ENCODE results near the gene WDR91.

Gene WDR91

DNA sequence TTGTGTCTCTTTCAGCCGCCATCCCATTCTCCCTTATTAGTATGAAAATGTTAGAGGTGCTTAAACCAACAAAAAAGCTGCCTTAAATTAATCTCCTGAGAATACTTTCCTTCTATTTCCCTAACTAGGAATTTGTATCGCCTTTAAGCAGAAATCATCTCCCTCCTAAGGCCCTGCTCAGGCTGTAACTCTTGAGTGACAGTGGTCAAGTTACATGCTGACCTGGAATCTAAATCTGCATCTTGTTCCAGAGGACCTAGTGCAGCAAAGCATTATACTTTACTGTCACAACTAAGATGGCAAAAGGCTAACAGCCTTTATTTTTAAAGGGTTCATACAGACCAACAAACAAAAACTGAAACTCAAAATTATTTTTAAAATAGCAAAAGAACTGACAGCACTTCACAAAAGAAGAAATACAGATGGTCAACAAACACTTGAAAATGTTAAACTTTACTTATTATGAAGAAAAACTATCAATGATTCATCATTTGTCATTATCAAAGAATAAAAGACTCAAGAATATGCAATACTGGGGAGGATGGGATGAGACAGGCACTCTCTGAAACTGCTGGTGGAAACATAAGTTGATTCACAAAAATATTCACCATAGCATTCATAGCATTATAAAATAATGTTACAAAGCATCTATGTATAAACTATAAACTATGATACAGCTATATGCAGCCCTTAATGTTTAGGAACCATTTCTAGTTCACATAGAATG lies 51.8 kb downstream of the WDR91 start:
- no peak for DNase-seq

GRCh38 chr7:135158874-135159273 lies 52.5 kb downstream of the WDR91 start:
- no peak for DNase-seq

DNA sequence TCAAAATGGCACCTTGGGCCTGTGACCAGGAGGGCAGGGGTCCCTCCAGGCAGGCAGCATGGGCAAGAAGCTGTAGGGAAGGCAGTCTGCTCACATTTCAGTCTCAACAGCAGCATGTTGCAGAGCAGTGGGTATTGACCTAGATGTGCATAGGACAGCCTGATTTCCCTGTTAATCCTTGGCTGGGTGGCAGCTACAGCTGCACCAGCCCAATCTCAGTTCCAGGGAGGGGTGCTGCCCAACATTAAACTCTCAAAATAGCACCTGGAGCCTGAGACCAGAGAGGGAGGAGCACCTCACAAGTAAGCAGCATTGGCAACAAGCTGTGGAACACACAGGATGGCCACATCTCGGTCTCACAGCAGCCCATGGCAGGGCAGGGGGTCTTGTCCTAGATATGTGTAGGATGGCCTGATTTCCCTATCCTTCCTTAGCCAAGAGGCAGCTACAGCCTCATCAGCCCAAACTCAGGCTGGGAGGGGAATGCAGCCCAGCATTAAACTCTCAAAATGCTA lies 53.1 kb downstream of the WDR91 start:
- no peak for DNase-seq

- no peak for DNase-seq
These were observed 55.0 kb downstream of the WDR91 start for GRCh38 chr7:135156290-135156689.

DNA sequence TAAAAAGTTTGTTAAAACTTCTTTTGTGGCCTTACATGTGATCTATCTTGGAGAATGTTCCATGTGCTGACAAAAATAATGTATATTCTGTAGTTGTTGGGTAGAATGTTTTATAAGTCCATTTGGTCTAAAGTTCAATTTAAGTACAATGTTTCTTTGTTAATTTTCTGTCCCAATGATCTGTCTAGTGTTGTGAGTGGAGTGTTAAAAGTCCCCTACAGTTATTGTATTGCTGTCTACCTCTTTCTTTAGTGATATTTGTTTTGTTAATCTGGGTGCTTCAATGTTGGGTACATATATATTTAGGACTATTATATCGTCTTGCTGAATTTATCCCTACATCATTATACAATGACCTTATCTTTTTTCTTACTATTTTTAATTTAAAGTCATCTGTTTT lies 56.6 kb downstream of the WDR91 start:
- DNase-seq, result no peak

- DNase-seq, result no peak
These were observed 58.9 kb downstream of the WDR91 start for GRCh38 chr7:135152442-135152841.

- DNase-seq, result no peak
These were observed 59.8 kb downstream of the WDR91 start for GRCh38 chr7:135151533-135151932.

DNA sequence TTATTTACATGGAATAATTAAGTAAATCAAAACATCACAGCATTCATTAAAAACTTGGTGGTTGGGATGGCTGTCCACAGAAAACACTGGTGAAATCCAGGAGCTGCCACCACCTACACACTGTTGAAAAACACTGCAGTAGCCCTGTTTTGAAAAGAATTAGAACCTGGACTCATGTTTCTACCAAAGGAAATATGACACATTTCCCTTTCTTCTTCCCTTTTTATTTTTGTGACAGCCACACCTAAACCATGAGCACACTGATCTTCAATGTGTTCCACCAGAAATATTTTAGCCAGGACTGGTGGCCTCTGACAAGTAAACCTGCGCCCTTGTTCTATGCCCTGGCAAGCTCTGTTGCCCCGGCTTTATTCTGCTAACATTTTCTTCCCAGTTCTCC lies 60.2 kb downstream of the WDR91 start:
- no peak for DNase-seq

DNA sequence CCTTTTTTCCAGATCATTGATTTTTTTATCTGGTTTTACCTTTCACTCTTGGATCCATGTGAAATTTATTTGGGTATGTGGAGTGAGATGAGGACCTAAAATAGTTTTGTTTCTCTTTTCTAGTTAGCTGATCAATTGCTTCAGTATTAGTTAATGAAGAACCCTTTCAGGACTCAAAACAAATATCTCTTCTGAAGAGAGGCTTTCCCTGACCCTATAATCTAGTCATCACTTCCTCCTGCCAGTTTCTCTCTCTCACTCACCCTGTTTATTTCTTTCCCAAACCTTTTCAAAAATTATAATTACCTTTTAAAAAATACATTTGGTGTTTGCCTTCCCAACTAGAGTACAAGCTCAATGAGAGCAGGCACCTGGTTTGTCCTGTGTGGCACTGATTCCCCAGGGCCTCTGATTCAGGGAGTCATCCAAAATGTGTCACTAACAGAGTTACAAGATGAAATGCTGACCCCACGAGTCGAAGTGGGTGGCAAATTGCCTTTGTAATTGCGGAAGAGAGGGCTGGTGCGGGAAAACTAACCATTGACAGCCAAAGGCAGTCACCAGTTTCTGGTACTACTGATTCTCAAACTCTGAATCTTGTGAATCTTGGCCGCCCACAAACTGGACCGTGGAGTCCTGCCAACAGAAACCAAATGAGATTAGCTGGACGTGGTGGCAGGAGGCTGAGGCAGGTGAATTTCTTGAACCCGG lies 61.1 kb downstream of the WDR91 start:
- no peak for DNase-seq

DNA sequence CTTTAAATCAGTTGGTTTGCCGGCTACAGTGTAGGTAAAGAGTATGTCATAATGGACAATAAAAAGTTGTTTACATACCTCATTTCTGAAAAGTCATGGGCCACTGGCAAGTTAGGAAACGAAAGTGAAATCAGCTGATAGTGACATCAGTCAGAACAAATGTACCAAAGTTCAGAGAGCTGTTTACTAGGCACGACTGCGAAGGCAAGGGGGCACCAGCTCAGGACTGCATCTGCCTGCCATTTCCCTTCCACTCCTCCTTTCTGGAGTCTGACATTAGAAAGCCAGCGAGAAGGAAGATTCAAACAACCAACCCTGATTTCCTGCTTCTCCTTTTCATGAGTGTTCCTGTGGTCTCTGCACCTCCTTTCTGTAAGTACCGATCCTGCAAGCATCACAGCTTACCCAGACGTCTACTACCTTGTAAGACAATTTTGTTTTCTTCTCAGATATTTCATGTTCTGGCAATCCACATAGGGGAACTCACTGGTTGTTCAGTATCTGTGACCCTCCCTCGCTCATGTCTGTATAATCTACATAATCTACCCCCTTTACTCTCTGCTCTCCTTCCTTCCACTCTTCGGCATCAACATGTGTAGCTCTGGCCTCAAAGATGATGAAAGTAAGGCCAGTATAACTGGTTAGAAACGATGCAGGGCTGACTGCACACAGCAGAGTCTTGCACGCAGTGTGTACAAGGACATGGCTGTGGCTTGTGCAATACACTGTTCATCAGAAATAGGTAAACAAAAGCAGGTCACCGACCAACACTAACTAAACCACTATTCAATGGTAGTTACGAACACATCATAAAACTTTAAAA lies 63.2 kb downstream of the WDR91 start, which contains the start of gene TMEM140:
TMEM140 (plus strand) TSS at position 174 of the 823 bp plus-strand sequence. CDS start 16,370 bp downstream, outside the sequence.
- peak; percentile 59 for DNase-seq

DNA sequence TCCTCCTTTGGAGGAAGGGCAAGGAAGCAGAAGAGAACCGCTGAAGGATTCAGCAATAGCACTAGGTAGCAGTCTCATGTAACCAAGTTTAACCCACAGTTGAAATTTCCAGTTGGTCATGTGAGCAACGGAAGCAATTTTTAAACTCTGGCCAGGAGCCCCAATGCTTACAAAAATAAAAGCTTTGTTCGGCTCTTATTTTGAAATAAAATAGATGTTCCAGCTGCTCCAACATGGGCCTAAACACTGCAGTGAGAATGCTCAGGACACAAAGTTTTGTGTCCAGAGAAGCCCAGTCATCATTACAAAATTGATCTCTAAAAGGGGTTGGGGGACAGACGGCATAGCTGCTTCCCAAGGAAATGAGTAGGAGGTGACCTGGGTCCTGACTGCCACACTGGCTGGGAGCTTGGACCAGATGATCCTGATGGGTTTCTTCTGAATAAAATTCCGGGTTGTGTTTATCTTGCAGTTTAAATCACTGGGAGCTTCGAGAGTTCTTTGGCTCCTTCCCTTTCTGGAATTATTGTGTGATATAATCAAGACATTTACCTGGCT lies 63.9 kb downstream of the WDR91 start:
- no peak for DNase-seq

DNA sequence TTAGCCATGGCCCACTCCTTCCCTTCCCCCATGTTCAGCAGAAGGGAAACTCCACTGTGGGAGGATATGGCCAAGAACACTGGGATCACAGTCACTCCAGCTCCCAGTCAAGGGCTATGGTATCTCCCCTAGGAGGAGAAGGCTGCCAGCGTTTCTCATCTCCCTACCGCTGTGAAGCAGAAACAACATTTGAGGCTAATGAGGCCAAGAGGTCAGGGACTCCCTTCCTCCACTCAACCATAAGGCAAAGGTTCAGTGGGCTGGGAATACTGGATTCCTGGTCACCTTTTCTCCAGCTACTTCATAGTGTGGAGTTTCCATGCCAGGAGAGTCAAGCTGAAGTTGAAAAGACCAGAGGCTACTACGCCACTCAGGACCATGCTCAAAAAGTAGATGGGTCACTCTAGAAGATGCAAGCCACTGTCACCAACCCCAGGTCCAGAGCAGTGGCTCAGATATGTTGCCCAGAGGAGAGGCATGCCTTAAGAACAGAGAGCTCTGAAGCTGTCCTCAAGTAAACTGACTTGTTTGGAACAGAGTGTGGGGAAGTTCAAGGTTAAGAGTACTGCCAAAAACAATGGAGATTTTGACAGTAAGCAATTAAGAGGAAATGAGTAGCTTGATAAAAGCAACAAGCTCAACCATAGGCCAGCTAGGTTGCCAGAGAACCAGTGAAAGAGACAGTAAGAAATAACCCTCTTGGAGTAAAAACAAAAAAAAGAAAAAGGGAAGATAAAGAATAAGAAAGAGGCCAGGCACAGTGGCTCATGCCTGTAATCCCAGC lies 67.2 kb downstream of the WDR91 start:
- DNase-seq, result no peak

Measured in activated T-cell treated with anti-CD3 and anti-CD28 coated beads, Interleukin-2, amount 50 U/mL, for 1 hour (primary cell).